Peyer's patch (tissue), 4 donors: ENCODE results near the gene FLT3. TPM values are rescaled to one million over a fixed set of nuclear protein-coding genes. Genes with fewer than 3 reads are reported as not detected.

Experiments
- DNase-seq, 3 donors: peaks; one replicate each; pipeline ENCODE4 v3.0.0-alpha.2; 2017 to 2019
- H3K27ac ChIP-seq, 4 donors: fragments of 200-600 bp; sonication (generic); one replicate each; pipeline ENCODE4 v1.5.1; 2016 to 2019
- H3K27me3 ChIP-seq, 2 donors: fragments of 200-600 bp; sonication (generic); one replicate each; pipeline ENCODE4 v1.5.1; 2019
- H3K36me3 ChIP-seq, 3 donors: fragments of 200-600 bp; sonication (generic); one replicate each; pipeline ENCODE4 v1.5.1; 2016 to 2019
- H3K4me1 ChIP-seq, 4 donors: fragments of 200-600 bp; sonication (generic); one replicate each; pipeline ENCODE4 v1.5.1; 2016 to 2019
- H3K4me3 ChIP-seq, 4 donors: fragments of 200-600 bp; sonication (generic); 1 replicate in 3 of 4; 2 replicates in 1 of 4; pipeline ENCODE4 v1.5.1; 2016 to 2019; ENCODE audit warnings: mild to moderate bottlenecking in 1 of 4
- H3K9me3 ChIP-seq, 4 donors: fragments of 200-600 bp; sonication (generic); one replicate each; pipeline ENCODE4 v1.5.1; 2016 to 2019; ENCODE audit warnings: mild to moderate bottlenecking in 1 of 4
- CTCF ChIP-seq, 6 experiments: fragments of 450-650 bp in 4 of 6; fragments of 200-600 bp in 2 of 6; sonication (generic) in 1 of 6; IDR thresholded peaks; one replicate each; pipeline ENCODE4 v1.5.1; 2017 to 2019; ENCODE audit warnings: antibody characterized with exemption in 6 of 6, mild to moderate bottlenecking in 3 of 6, moderate library complexity in 1 of 6
- POLR2A ChIP-seq, 2 donors: fragments of 450-650 bp; IDR thresholded peaks; one replicate each; pipeline ENCODE4 v1.5.1; 2017; ENCODE audit warnings: antibody characterized with exemption in 2 of 2, mild to moderate bottlenecking in 2 of 2, moderate library complexity in 2 of 2
- total RNA-seq, 4 donors: library from RNA; depleted of rRNA; stranded (reverse); fragments of >200 nt; gene quantifications; one replicate each; pipeline ENCODE4 v1.1.0, GENCODE V29; 2016

FLT3 gene
- total RNA-seq, 4 donors from 2014 or later, result 0.38 to 10.7 (median 0.67) TPM; not detected in 1

DNA sequence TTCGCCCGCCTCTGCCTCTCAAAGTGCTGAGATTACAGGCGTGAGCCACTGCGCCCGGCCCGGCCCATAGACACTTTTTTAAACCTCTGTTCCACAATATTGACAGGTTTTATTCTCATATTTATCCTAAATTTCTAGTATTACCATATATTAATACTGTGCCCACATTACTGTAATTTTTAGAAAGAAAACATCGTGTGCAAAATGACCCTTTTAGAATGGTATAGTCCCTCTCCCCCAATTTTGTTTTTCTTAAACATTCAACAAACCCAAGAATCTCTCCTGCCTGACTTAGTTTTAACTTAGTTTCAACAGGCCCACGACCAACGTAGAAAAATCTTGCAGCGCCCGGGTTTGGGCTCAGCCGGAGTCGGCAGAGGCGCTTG, 140.4 kb downstream of the FLT3 start:
- H3K4me1 ChIP-seq, result peaks cover 0 to 50% (median 12%) of the 10 kb centered on the region in 4 donors
- H3K27ac ChIP-seq, result peak overlapping the region in 3 of 4 donors; percentile 84 to 98 (median 92)
- DNase-seq, result no peak
- peak overlapping the region in 2 of 4 donors; percentile 53 to 77 for H3K4me3 ChIP-seq
- H3K27me3 ChIP-seq, result peaks cover 7 to 11% of the 10 kb centered on the region in 2 donors
- no peaks in the 10 kb centered on the region for H3K9me3 ChIP-seq
- no peaks in the 10 kb centered on the region for H3K36me3 ChIP-seq
- TF ChIP-seq CTCF (IDR thresholded peaks at IDR 0.05) (no peak), POLR2A (IDR thresholded peaks at IDR 0.05) (no peak)

DNA sequence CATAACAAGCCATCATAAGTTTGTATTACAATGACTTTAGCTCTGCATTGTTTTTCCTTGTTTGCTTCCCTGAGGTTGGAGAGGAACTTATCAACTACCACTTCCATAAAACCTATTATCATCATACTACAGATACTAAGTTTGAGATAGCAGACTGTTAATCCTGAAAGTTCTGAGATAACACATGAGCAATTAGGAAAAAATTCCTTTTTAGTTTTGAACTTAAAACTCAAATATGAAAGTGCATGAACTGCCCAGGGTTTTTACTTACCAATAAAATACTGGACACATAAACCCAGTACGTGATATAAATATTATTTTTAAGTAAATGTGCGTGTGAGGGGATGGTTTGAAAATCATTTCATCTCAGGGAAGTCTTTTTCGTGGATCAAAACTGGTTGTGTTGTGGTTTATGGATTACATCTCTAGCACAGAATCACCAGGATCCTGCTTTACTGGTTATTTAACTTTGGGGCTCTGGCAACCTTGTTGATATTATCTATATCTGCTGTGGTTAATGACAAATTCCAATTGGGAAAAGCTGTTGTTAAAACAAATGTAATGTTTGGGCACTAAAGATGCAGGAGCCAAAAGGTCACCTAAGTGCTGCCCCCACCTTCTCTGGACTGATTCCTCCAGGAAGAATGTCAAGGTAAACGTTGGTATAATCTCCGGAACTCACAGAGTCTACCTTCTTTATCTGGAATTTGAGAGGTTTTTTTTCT, 143.6 kb downstream of the FLT3 start:
- no peak for DNase-seq
- H3K9me3 ChIP-seq, result no peaks in the 10 kb centered on the region
- TF ChIP-seq CTCF (IDR thresholded peaks at IDR 0.05), result no peak
- TF ChIP-seq POLR2A (IDR thresholded peaks at IDR 0.05), result no peak
- H3K27me3 ChIP-seq, result peaks cover 7 to 16% of the 10 kb centered on the region in 2 donors
- no peaks in the 10 kb centered on the region for H3K36me3 ChIP-seq
- no peak overlapping the region for H3K4me3 ChIP-seq
- peaks cover 0 to 50% (median 19%) of the 10 kb centered on the region in 4 donors for H3K4me1 ChIP-seq
- peak overlapping the region in 1 of 4 donors; percentile 55 for H3K27ac ChIP-seq

DNA sequence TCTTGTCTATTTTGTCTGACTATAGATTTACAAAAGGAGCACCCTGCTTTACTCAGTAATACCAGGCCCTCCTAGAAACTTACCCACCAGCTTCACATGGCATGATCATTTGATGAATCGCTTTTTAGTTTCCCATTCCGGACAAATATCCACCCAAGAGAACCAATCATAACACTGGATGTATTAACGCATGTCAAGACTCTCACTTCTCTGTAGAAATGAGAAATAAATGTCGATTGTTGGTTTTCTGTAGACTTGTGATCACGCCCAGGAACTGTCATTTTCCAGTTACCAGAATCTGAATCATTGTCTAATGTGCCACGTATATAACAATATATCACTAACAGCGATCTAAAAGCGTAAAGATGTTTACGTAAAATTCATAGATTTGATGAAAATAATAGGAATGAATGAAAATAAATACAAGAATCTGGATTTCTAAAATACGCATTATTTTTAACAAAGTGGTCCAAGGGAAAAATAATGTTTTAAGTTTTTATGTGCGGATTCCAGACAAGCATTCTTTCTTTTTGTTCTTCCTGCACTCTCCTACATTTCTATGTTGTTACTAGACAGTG, 145.3 kb downstream of the FLT3 start:
- TF ChIP-seq CTCF (IDR thresholded peaks at IDR 0.05) (no peak), POLR2A (IDR thresholded peaks at IDR 0.05) (no peak)
- H3K27me3 ChIP-seq, result peaks cover 7 to 16% of the 10 kb centered on the region in 2 donors
- H3K4me1 ChIP-seq, result peaks cover 0 to 33% (median 7%) of the 10 kb centered on the region in 4 donors
- H3K27ac ChIP-seq, result peak overlapping the region in 3 of 4 donors; percentile 79 to 87 (median 86)
- peak overlapping the region in 2 of 4 donors; percentile 52 to 59 for H3K4me3 ChIP-seq
- DNase-seq, result no peak
- H3K36me3 ChIP-seq, result no peaks in the 10 kb centered on the region
- no peaks in the 10 kb centered on the region for H3K9me3 ChIP-seq

GRCh38 chr13:27954406-27954851, 145.9 kb downstream of the FLT3 start:
- Histone ChIP-seq H3K9me3 (no peaks in the 10 kb centered on the region), H3K4me1 (peaks cover 0 to 27% (median 7%) of the 10 kb centered on the region in 4 donors), H3K27ac (peak overlapping the region in 3 of 4 donors; percentile 79 to 87 (median 86)), H3K36me3 (no peaks in the 10 kb centered on the region), H3K27me3 (peaks cover 4 to 13% of the 10 kb centered on the region in 2 donors), H3K4me3 (peak overlapping the region; percentile 32 to 59 (median 50))
- TF ChIP-seq CTCF (IDR thresholded peaks at IDR 0.05) (no peak), POLR2A (IDR thresholded peaks at IDR 0.05) (peak; percentile 13 to 19)
- DNase-seq, result peak in 1 of 3 donors; percentile 81

- peaks cover 0 to 10% of the 10 kb centered on the region in 2 donors for H3K27me3 ChIP-seq
- peaks cover 0 to 21% (median 7%) of the 10 kb centered on the region in 4 donors for H3K4me1 ChIP-seq
- no peaks in the 10 kb centered on the region for H3K9me3 ChIP-seq
- peak in 1 of 2 donors; percentile 5 for TF ChIP-seq POLR2A (IDR thresholded peaks at IDR 0.05)
- peak; percentile 42 to 98 (median 90) for TF ChIP-seq CTCF (IDR thresholded peaks at IDR 0.05)
- H3K36me3 ChIP-seq, result no peaks in the 10 kb centered on the region
- H3K4me3 ChIP-seq, result peak overlapping the region; percentile 32 to 59 (median 50)
- DNase-seq, result peak; percentile 37 to 94 (median 88)
- H3K27ac ChIP-seq, result peak overlapping the region in 3 of 4 donors; percentile 79 to 87 (median 86)
Observed at GRCh38 chr13:27953676-27954405, 146.5 kb downstream of the FLT3 start.
